Medulla oblongata (tissue), 1 donor: ENCODE results near the gene TMEM44.
"Not testable (repeated sequence)": the region's sequence is repeated elsewhere in the genome, so short reads cannot be mapped to it uniquely, and the experiment has no call there.

Experiments used
- DNase-seq: peaks from one replicate; pipeline ENCODE4 v3.0.0-alpha.2; 2015; ENCODE audit errors: extremely low spot score

The TMEM44 gene

DNA sequence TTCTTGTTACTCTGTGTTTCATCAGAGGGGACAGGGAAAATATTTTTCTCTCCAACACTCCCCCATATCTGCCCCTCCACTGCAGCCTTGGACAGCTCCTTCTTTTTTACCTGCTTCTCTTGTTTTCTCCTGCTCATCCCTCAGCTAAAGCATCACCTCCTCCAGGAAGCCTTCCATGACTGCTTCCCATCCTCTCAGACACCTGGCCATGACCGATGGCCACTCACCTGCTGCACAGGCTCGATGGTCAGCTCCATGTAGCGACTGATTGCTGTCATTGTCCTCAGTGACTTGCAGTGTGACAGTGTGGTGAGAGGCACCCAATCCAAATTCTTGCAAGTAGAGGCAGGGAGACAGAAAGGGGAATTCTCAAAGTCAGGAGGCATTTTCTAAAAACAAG, 22.5 kb downstream of the TMEM44 start:
- DNase-seq: no peak

DNA sequence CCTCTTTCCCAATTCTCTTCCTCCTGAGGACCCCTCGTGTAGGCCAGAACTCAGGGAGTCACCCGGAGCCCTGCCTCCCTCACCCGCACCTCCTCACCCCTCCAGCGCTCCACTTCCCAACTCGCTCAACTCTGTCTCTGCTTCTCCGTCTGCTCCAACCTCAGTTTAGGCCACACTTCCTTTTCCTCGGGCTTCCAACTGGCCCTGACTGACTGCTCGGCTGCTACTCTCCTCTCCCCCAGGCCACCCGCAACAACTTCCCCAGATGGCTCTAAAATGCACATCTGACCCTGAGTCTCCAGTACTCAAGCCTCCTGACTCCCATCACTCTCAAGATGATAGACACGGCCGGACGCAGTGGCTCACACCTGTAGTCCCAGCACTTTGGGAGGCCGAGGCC, 23.6 kb downstream of the TMEM44 start:
- DNase-seq: no peak

DNA sequence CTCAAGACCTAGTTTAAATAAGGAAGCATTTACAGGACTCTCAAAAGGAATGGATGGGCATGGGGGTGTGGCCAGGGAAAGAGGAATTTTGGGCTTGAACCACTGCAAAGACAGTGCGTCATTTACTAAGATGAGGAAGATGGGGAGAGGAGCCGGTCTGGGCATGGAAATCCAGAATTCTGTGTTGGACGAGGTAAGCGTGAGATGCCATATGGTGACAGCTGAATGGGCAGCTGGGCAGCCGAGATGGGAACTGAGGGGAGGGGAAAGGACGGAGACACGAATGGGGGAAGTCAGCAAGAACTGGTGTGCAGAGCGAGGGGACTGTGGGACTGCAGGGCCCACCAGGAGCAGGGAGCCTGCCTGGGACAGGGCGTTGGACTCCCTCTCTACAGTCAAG, 24.2 kb downstream of the TMEM44 start:
- no peak for DNase-seq

DNA sequence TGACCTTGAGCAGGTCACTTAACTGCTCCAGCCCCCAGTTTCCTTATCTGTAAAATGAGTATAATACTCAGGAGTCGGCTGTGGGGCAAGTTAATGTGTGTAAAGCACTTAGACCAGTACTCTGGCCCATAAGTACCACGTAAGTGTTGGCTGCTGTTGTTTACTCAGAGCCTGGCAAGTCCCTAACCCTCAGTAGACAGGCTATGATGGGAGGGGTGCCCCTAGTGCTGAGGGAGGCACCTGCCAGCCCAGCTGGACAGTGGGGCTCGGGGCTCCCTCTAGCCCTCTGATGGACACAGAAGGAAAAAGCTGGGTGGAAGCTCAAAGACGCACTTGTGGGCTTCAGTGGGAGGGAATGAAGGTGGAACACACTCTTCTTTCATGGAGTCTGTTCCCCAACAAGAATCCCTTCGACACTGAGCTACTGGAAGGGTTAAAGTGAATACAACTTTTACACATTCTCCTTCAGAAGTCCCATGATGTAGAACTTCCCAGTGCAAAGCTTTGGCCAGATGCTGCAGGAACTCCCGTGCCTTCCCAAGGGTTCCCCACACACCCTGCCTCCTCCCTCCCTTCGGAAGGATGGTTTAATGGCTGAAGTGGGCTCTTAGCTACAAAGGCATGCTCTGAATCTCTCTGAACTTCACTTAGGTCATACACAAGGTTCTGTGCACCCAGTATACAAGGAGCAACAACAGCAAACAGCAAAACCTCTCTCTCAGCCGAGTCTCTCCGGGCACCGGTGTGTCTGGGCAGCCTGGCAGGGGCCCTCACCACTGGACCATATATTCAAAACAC, 25.4 kb downstream of the TMEM44 start:
- DNase-seq: no peak

DNA sequence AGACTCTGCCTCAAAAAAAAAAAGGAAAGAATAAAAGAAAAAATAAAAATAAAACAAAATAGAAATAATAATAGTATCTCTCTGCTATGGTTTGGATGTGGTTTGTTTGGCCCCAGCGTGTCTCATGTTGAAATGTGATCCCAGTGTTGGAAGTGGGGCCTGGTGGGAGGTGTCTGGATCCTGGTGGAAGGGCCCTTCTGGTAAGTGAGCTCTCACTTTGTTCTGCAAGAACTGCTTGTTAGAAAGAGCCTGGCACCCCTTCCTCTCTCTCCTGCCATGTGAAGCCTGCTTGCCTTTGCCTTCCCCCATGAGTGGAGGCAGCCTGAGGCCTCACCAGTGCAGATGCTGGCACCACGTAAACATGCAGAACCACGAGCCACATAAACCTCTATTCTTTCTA, 26.3 kb downstream of the TMEM44 start:
- DNase-seq: no peak

DNA sequence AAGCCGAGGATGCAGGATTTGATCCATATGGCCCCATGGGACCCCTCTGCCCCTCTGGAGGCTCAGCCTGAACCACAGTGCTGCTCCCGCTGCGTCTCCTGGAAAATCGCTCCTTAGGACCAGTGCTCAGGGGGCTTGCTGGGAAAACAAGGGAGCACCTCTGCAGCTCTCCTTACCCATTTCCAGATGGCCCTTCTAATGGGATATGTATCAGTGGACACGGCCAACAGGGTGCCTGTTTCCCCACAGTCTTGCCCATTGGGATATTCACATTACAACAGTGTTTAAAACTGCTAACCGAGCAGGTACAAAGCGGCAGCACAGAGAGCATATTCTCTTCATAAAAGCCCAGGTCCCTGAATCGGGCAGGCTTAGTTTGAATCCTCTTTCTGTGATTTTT, 27.1 kb downstream of the TMEM44 start:
- DNase-seq: no peak

DNA sequence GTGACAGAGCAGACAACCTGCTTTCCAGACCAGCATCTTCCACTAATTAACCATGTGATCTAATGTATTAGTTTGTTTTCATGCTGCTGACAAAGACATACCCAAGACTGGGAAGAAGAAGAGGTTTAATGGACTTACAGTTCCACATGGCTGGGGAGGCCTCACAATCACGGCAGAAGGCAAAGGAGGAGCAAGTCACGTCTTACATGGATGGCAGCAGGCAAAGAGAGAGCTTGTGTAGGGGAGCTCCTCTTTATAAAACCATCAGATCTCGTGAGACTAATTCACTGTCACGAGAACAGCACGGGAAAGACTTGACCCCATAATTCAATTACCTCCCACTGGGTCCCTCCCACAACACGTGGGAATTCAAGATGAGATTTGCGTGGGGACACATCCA, 27.9 kb downstream of the TMEM44 start:
- DNase-seq: not testable (repeated sequence)

DNA sequence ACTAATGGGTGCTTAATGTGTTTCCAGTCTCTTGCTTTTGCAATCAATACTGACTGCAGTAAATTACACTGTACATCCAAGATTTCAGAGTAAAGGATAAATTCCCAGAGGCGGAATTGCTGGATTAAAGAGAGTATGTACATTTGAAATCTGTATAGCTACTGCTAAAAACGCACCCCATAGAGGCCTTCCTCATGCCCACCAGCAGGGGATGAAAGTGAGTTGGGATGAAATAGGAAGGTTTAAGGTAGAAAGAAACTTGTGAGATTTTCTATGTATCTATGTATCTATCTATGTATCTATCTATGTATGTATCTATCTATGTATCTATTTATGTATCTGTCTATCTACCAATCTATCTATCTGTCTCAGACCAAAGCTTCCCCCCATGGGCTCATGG, 28.4 kb downstream of the TMEM44 start:
- DNase-seq: no peak

DNA sequence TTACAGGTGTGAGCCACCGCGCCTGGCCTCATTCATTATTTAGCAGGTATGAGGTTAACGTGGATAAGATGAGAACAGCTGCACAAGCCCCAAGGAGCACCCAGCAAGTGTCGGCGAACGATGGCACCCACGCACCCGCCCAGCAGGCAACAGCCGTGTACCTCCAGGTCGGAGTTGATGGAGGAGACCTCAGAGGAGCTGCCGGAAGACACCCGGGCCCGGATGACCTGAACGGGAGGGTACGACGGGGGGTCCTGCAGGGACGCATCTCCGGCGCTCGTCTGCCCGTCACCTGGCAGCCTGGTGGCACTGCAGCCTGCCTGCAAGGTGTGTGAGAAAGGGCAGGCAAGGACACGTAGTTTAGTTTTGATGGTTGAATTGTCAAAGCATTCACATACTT, 29.1 kb downstream of the TMEM44 start:
- no peak for DNase-seq

DNA sequence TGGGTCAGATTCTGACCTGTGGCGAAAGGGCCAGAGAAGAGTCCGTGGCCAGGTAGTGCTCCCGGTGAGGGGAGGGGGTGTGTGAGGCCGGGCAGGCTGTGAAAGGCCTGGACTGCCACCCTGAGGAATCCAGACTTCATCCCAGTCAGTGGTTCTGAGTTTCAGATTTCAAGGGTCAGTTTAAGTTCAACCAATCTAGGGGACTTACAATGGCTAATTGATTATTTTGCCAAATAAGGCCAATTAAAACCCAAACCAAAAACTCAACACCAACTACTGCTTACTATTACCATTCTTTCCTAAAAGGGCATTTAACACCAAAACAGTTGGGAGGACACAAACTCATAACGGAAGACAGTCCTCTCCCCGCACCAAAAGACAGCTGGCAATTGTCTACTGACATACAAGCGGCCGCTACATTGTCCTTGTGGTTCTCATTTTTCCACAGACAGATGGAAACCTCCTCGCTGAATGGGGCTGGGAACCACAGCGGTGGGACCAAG, 30.5 kb downstream of the TMEM44 start:
- no peak for DNase-seq

DNA sequence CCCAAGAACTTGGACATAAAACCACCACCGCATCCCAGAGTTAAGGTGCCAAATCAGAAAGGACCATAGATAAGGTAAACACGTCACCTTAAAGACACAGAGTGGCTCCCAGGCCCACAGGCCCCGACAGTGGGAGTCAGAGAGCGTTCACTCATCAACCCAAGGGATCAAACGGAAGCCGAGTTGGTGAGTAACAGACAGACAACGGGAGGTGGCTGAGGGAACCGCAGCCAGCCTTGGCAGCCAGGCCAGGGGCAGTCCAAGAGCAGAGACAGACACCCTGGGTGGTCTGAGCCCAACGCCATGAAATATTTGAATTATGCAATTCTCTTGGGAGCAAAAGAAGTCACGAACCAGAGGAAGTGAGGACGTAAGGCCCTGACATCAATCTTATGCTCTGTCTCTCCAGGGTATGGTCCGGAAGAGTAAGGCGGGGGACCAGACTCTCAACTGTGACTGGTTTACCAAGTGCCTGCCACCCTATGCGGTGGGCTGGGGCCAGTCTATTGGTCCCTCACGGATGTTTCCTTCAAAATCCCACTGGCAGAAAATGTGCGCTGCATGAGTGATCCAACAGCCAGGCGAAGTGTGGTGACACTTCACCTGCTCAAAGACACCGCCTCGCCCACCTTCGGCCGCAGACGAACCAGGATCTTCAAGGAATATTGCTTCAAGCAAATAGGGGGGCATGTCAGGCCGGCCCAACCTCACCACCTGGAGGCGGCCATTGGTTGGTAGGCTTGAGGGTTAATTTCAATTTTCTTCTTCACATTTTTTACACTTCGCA, 34.3 kb downstream of the TMEM44 start:
- DNase-seq: no peak

DNA sequence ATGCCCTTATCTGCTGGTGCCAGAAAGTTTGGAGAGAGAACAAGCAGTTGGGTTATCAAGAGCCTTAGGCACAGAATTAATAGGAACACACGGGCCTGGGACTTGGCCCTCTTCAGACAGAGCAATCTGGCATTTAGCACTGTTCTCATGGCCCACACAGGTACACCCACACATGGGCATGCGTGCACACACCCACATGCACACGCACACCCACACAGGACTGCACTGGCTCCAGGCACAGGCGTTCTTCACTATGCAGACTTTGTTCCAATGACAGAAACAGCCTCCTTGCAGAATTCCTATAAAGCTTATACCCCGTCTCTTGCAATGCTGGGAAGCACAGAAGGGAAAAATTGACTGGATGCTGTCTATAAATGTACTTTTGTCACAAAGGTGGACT, 36.3 kb downstream of the TMEM44 start:
- DNase-seq: no peak

DNA sequence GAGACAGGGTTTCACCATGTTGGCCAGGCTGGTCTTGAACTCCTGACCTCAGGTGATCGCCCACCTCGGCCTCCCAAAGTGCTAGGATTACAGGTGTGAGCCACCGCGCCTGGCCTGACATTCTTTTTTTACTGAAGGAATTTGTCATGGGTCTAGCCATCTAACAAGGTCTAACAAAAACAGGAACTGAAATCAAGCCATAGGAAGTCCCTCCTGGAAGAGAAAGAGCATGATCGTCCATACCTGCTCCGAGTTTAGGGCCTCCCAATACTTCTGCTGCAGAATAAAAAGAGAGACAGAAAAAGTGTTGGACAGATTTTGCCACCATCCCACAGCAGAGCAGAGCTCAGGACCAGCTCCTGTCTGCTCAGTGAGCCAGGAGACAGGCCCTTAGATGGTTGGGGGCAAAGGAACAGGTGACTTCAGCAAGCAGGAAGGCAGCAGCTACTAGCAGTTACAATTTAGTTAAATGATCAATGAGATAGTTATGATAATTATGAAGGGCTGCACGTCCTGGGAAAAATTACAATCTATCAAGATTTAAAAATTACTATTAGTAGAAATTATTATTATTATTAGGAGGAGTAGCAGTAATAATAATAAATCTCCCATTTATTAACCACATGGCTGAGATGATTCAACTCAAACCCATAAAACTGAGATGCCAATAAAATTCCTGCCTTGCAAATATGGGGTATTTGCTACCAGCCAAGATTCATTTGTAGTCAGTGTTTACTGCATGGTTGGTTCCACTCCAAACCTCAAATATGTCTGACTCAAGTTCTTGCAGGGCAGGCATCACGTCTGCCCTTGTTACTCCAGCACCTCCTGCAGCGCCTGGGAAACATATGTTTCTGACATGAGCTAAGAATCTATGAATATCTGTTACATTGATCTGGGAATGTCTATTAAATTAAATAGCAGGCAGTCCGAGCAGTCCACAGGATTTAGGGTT, 40.1 kb downstream of the TMEM44 start:
- DNase-seq: no peak

DNA sequence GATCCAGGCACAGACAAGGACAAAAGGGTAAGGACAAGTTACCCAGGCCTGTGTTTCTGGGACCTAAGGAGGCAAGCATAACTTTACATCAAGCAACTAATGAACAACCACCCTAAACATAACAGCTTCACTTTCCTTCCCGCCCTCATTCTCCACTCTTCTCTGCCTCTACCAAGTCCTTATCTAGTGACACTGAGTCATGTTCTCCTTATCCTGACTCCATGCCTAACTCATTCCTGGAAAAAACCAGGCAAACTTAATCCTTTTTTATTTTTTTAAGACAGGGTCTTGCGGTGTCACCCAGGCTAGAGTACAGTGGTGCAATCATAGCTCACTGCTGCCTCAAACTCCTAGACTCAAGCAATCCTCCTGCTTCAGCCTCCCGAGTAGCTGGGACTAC, 44.5 kb downstream of the TMEM44 start:
- DNase-seq: no peak

DNA sequence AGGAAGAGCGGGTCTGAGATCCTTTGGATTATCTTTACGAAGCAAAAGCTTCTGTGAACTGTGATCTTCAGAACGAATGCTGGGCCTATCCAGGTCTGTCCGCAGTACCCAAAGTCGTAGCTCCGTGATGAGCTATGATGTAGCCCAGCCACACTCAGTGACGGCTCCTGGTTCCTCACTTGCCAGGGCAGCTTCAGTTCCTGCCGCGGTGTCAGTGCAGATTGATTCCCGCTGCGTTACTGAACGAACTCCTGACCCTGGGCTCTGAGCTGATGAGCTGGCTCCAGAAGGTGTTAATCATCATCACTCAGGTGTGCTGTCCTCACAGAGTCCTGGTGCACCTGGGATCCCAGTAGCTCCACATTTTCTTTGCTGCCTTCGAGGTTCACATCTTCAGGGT, 45.0 kb downstream of the TMEM44 start:
- no peak for DNase-seq

DNA sequence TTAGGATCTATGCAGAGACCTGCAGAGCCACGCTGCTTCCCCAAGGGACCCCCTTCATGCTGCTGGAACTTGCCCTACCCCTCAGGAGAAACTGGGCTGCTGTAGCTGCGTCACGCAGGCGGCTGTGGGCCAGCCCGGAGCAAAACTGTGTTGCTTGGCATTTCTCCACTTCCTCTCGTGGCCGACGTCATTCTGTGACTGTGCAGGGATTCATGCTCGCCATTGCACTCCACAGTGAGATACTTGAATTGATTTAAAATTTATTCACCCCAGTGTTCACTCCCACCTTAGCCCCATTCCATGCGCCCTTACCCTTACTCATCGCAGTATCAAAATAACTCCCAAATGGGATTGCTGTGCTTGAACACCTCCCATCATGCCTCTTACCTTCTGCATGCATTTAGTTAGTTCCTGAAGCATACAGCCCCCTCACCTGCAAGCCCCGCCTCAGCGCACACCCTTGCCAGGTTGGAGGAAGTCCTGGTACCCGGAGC, 45.7 kb downstream of the TMEM44 start:
- peak; percentile 35 for DNase-seq

DNA sequence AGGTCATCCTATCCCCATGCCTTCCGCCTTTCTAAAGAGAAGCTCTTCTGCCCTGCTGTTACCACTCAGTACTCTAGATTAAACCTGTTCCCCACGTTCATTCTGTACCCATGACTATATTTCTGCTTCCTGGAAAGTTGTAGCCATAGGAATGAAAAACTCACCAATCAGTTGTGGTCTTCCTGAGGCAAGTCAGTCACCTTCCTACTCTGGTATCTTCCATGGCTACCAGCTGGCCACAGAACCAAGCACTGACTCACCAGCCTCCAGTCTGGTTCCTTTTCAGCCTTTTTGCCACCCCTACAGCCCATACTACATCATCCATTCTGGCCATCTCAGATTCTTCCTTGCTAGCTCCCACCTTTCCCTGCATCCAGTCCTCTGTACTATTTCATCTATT, 46.4 kb downstream of the TMEM44 start:
- no peak for DNase-seq

DNA sequence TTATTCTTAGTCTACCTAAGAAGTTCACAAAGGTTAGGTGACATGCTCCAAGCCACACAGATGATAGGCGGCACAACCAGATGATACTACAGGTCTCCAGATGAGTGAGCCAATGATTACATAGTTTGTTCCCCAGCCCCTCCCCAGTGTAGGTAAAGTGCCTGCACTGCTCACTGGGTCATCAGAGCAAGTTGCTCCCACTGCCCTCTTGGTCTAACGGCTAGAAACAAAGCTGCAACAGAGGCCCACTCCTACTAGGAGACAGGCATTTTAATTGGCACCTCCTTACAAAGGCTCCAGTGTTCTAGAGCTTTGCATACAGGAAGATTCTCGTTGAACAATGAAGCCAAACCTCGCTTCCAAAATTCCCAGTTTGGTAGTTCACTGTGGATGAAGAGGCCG, 47.3 kb downstream of the TMEM44 start:
- DNase-seq: peak; percentile 65

DNA sequence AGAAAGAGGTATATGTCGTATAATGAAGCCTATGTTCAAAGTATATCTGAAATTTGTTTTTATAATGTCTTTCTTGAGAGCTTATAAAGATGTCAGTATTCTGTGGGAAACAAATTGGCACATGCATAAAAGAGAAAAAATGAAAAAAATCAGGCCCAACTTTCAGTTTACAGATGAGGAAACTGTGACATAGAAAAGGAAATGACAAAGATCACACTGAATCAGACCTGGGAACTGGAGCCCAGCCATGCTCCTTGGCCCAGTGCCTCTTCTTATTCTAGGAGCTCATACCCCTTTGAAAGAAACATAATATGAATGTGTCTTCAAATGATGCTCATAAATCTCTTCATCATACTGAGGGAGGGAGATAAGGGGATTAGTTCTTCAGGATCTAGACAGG, 48.4 kb downstream of the TMEM44 start:
- DNase-seq: no peak

DNA sequence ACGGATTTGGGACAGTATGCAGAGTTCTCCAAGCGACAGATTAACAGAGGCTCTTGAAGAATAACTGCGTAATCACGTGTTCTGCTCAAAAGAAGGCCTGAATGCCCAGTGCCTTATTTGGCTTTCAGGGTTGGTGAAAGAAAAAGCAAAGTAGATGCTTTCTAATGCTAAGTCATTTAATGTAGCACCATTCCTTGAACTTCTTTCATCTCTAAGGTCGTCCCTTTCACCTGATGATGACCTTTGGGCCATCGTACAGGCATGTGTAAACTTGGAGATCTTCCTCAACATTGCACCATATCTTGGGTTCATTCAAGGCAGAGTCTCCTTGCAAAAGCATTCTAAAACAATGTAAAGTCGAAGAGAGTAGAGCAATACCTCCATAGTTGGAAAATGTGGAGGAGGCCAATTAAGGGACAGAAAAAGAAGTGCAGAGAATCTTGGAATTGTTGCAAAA, 48.9 kb downstream of the TMEM44 start:
- no peak for DNase-seq

DNA sequence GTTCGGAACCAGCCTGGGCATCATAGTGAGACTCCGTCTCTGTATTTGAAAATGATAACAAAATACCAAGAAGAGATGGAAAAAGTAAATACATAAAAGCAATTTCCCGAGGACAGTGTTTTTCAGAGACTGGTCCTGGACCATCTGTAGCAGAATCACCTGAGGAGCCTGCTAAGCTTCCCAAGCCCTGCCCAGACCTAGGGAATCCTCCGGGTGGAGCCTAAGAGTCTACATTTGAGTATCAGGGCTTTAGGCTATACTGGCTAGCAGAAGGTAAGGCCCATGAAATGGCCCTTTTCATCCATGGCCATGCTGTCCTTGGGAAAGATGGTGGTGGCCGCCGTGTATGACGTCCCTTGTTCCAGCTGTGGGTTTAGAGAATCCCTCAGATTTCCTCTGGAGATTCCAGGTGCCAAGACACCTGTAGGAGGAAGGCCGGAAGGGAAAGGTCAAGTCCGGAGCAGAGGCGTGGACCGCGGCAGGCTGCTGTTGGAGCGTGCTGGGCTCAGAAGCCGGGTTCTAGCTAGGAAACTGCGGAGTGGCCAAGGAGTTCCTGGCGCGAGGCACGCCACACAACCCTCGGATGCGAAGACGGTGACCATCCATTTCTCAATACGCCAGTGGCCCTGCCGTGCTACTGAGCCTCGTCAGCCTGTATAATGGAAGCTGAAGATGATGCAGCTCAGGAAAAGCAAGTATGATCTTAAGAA, 50.9 kb downstream of the TMEM44 start:
- DNase-seq: no peak
